ENCODE results near the gene SZRD1. TPM values are rescaled to one million over a fixed set of nuclear protein-coding genes. Genes with fewer than 3 reads are reported as not detected.

SZRD1 gene
- polyA plus RNA-seq, 1 donor from 2014 or later = 13.6 TPM

DNA sequence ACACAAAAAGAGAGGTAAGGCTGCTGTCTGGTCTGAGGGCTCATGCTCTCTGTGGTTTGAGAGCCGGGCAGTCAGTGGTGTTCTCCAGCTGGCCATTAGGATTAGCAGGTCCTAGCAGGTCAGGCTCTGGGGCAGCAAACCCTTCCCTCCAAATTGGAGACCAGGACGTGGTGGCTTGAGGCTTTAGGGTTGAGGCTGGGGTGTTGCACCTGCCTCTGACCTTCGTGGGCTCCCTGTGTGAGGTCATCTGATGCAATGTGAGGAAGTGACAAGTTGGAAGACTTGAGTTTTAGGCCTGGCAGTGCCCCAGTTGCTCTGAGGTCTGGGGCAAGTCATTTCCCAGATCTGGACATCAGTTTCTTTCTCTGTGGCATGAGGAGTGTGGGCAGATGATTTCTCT lies 24.4 kb downstream of the SZRD1 start:
- no peak overlapping the region for H3K9ac ChIP-seq (ENCODE audit: low read length)
- H3K27me3 ChIP-seq (ENCODE audit: insufficient read depth, low read depth, low read length) = no peaks in the 10 kb centered on the region
- no peaks in the 10 kb centered on the region for H3K36me3 ChIP-seq (ENCODE audit: insufficient read depth, low read length)
- no peak for TF ChIP-seq RAD21 (conservative IDR thresholded peaks at IDR 0.05)
- TF ChIP-seq POLR2AphosphoS5 (IDR thresholded peaks at IDR 0.05) = no peak
- no peak for TF ChIP-seq EZH2 (IDR thresholded peaks at IDR 0.05; ENCODE audit: borderline replicate concordance, insufficient read depth, low read length, poor library complexity, severe bottlenecking)
- no peak for TF ChIP-seq CTCF (IDR thresholded peaks at IDR 0.05; ENCODE audit: poor library complexity, severe bottlenecking)
- no peak for TF ChIP-seq EP300 (conservative IDR thresholded peaks at IDR 0.05; ENCODE audit: poor library complexity, severe bottlenecking)
- TF ChIP-seq SMC3 (conservative IDR thresholded peaks at IDR 0.05; ENCODE audit: poor library complexity) = no peak
- no peak for TF ChIP-seq TAF1 (IDR thresholded peaks at IDR 0.05; ENCODE audit: low read depth)
- no peak for TF ChIP-seq MXI1 (conservative IDR thresholded peaks at IDR 0.05; ENCODE audit: poor library complexity, severe bottlenecking)
- TF ChIP-seq REST (IDR thresholded peaks at IDR 0.05; ENCODE audit: borderline replicate concordance) = no peak
- H4K20me1 ChIP-seq (ENCODE audit: insufficient read depth) = no peaks in the 10 kb centered on the region
- H3K4me3 ChIP-seq (ENCODE audit: low read length) = no peak overlapping the region
- peaks cover 39% of the 10 kb centered on the region for H3K79me2 ChIP-seq (replicated peaks; ENCODE audit: insufficient read depth, low read length)
- H3K27ac ChIP-seq (ENCODE audit: low read length) = no peak overlapping the region
- no peak overlapping the region for H2AFZ ChIP-seq (ENCODE audit: low read depth, low read length)
- no peaks in the 10 kb centered on the region for H3K9me3 ChIP-seq (ENCODE audit: low read length)
- no peaks in the 10 kb centered on the region for H3F3A ChIP-seq (ENCODE audit: insufficient read depth, low read length, poor library complexity, severe bottlenecking)
- H3K9me2 ChIP-seq (ENCODE audit: insufficient read depth, low read length) = no peaks in the 10 kb centered on the region
- no peak overlapping the region for H3K4me2 ChIP-seq (ENCODE audit: low read length)

DNA sequence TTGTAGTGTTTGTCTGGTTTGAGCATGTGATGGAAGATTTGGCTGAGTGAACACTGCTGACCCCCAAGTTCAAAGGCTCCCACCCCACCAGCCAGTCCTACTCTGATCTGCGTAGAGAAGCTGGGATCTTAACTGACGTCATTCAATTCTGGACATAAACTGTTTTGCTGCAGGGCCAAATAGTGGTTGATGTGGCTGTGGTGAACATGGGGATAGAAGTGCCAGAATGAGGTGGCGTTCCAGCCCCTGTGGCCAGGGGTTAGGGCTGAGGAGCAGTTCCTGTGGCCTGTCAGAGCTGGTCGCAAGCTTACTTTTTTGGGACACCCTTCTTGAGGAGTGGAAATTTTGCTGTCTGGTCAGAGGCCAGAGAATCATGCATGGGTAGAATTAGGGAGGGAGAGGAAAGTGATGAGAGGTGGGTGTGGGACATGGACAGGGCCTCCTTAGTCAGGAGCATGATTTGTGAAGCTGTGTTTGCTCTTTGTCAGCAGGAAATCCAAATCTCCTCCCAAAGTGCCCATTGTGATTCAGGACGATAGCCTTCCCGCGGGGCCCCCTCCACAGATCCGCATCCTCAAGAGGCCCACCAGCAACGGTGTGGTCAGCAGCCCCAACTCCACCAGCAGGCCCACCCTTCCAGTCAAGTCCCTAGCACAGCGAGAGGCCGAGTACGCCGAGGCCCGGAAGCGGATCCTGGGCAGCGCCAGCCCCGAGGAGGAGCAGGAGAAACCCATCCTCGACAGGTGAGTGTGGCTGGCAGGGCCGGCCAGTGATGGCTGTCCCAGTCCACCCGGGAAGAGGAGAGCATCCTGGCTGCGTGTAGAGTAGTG lies 25.9 kb downstream of the SZRD1 start:
- no peaks in the 10 kb centered on the region for H4K20me1 ChIP-seq (ENCODE audit: insufficient read depth)
- no peaks in the 10 kb centered on the region for H3K9me3 ChIP-seq (ENCODE audit: low read length)
- H3K27ac ChIP-seq (ENCODE audit: low read length) = no peak overlapping the region
- H2AFZ ChIP-seq (ENCODE audit: low read depth, low read length) = no peak overlapping the region
- H3K36me3 ChIP-seq (ENCODE audit: insufficient read depth, low read length) = no peaks in the 10 kb centered on the region
- H3K4me3 ChIP-seq (ENCODE audit: low read length) = no peak overlapping the region
- no peaks in the 10 kb centered on the region for H3F3A ChIP-seq (ENCODE audit: insufficient read depth, low read length, poor library complexity, severe bottlenecking)
- no peak overlapping the region for H3K9ac ChIP-seq (ENCODE audit: low read length)
- no peaks in the 10 kb centered on the region for H3K27me3 ChIP-seq (ENCODE audit: insufficient read depth, low read depth, low read length)
- H3K9me2 ChIP-seq (ENCODE audit: insufficient read depth, low read length) = no peaks in the 10 kb centered on the region
- no peak overlapping the region for H3K4me2 ChIP-seq (ENCODE audit: low read length)
- peaks cover 31% of the 10 kb centered on the region for H3K79me2 ChIP-seq (replicated peaks; ENCODE audit: insufficient read depth, low read length)
- no peak for TF ChIP-seq TAF1 (IDR thresholded peaks at IDR 0.05; ENCODE audit: low read depth)
- no peak for TF ChIP-seq EZH2 (IDR thresholded peaks at IDR 0.05; ENCODE audit: borderline replicate concordance, insufficient read depth, low read length, poor library complexity, severe bottlenecking)
- no peak for TF ChIP-seq CTCF (IDR thresholded peaks at IDR 0.05; ENCODE audit: poor library complexity, severe bottlenecking)
- no peak for TF ChIP-seq RAD21 (conservative IDR thresholded peaks at IDR 0.05)
- no peak for TF ChIP-seq POLR2AphosphoS5 (IDR thresholded peaks at IDR 0.05)
- TF ChIP-seq REST (IDR thresholded peaks at IDR 0.05; ENCODE audit: borderline replicate concordance) = no peak
- TF ChIP-seq EP300 (conservative IDR thresholded peaks at IDR 0.05; ENCODE audit: poor library complexity, severe bottlenecking) = no peak
- no peak for TF ChIP-seq SMC3 (conservative IDR thresholded peaks at IDR 0.05; ENCODE audit: poor library complexity)
- TF ChIP-seq MXI1 (conservative IDR thresholded peaks at IDR 0.05; ENCODE audit: poor library complexity, severe bottlenecking) = no peak

Data from neural cell (in vitro differentiated cells).